ENCODE data around the gene FNDC10.
"Not testable (repeated sequence)": the region's sequence is repeated elsewhere in the genome, so short reads cannot be mapped to it uniquely, and the experiment has no call there.

The FNDC10 gene

GRCh38 chr1:1564268-1564667 lies 35.7 kb downstream of the FNDC10 start:
- DNase-seq, result no peak

GRCh38 chr1:1563688-1564087 lies 36.2 kb downstream of the FNDC10 start:
- DNase-seq, result no peak

GRCh38 chr1:1562556-1563195 lies 37.3 kb downstream of the FNDC10 start:
- peak; percentile 71 for DNase-seq

GRCh38 chr1:1561801-1562470 lies 38.0 kb downstream of the FNDC10 start:
- DNase-seq, result no peak

- no peak for DNase-seq
These were observed 39.8 kb downstream of the FNDC10 start for GRCh38 chr1:1560178-1560577.

- no peak for DNase-seq
These were observed 40.9 kb downstream of the FNDC10 start for GRCh38 chr1:1559066-1559465.

- DNase-seq, result no peak
These were observed 41.3 kb downstream of the FNDC10 start for GRCh38 chr1:1558591-1558990.

- DNase-seq, result not testable (repeated sequence)
These were observed 42.2 kb downstream of the FNDC10 start for GRCh38 chr1:1557688-1558087.

- not testable (repeated sequence) for DNase-seq
These were observed 43.0 kb downstream of the FNDC10 start for GRCh38 chr1:1556961-1557360.

GRCh38 chr1:1556505-1556904 lies 43.4 kb downstream of the FNDC10 start:
- no peak for DNase-seq

- DNase-seq, result no peak
These were observed 44.7 kb downstream of the FNDC10 start for GRCh38 chr1:1554926-1555915.

- DNase-seq, result no peak
These were observed 45.4 kb downstream of the FNDC10 start for GRCh38 chr1:1554550-1554925.

GRCh38 chr1:1553821-1554494 lies 46.0 kb downstream of the FNDC10 start:
- no peak for DNase-seq

GRCh38 chr1:1552263-1552639 lies 47.7 kb downstream of the FNDC10 start:
- no peak for DNase-seq

GRCh38 chr1:1551524-1552262 lies 48.2 kb downstream of the FNDC10 start:
- no peak for DNase-seq

GRCh38 chr1:1550591-1551432 lies 49.1 kb downstream of the FNDC10 start:
- peak; percentile 25 for DNase-seq

- DNase-seq, result no peak
These were observed 49.8 kb downstream of the FNDC10 start for GRCh38 chr1:1550087-1550486.

GRCh38 chr1:1548591-1548990 lies 51.3 kb downstream of the FNDC10 start:
- no peak for DNase-seq
